HCT116 (cell line): ENCODE results near the gene NR6A1.

Experiments used
- CEBPB ChIP-seq: IDR thresholded peaks from 2 replicates; pipeline ENCODE4 v1.6.1; 2012; ENCODE audit warnings: low read depth
- EGR1 ChIP-seq: IDR thresholded peaks from 2 replicates; pipeline ENCODE4 v1.6.1; 2012; ENCODE audit warnings: low read depth
- ELF1 ChIP-seq: IDR thresholded peaks from 2 replicates; pipeline ENCODE4 v1.6.1; 2012; ENCODE audit warnings: low read depth, borderline replicate concordance
- JUND ChIP-seq: IDR thresholded peaks from 2 replicates; pipeline ENCODE4 v1.6.1; 2012
- POLR2AphosphoS5 ChIP-seq: IDR thresholded peaks from 2 replicates; pipeline ENCODE4 v1.6.1; 2011; ENCODE audit warnings: mild to moderate bottlenecking, low read depth, low read length, moderate library complexity
- RAD21 ChIP-seq: IDR thresholded peaks from 2 replicates; pipeline ENCODE4 v1.6.1; 2012; ENCODE audit warnings: low read depth, mild to moderate bottlenecking
- SIN3A ChIP-seq: IDR thresholded peaks from 2 replicates; pipeline ENCODE4 v1.6.1; 2012; ENCODE audit warnings: low read depth
- SP1 ChIP-seq: IDR thresholded peaks from 2 replicates; pipeline ENCODE4 v1.6.1; 2012; ENCODE audit warnings: low read depth
- YY1 ChIP-seq: IDR thresholded peaks from 2 replicates; pipeline ENCODE4 v1.6.1; 2011; ENCODE audit warnings: low read length, low read depth, moderate library complexity, mild to moderate bottlenecking; ENCODE audit not compliant: insufficient replicate concordance; ENCODE audit errors: extremely low read depth
- ZNF274 ChIP-seq: fragments of 200-500 bp; sonication (Bioruptor generic); IDR thresholded peaks from 2 replicates; pipeline ENCODE4 v1.6.1; 2014; ENCODE audit warnings: mild to moderate bottlenecking, low read depth, low read length, inconsistent platforms
- TF ChIP-seq, protein P1 (sequence below), 3 experiments: fragments of 200-600 bp in 1 of 3; sonication (generic) in 1 of 3; IDR thresholded peaks in 2 of 3; conservative IDR thresholded peaks in 1 of 3; 2 replicates each; pipeline ENCODE4 v1.5.1; 2012 to 2017; ENCODE audit warnings: low read depth in 2 of 3, low read length in 2 of 3, antibody characterized with exemption in 1 of 3, borderline replicate concordance in 1 of 3, control low read depth in 1 of 3, mild to moderate bottlenecking in 1 of 3, mixed read lengths in 1 of 3, mixed run types in 1 of 3, moderate library complexity in 1 of 3; ENCODE audit not compliant: insufficient read depth in 1 of 3
- TF ChIP-seq, protein P2 (sequence below): IDR thresholded peaks from 2 replicates; pipeline ENCODE4 v1.6.1; 2012

DNA sequence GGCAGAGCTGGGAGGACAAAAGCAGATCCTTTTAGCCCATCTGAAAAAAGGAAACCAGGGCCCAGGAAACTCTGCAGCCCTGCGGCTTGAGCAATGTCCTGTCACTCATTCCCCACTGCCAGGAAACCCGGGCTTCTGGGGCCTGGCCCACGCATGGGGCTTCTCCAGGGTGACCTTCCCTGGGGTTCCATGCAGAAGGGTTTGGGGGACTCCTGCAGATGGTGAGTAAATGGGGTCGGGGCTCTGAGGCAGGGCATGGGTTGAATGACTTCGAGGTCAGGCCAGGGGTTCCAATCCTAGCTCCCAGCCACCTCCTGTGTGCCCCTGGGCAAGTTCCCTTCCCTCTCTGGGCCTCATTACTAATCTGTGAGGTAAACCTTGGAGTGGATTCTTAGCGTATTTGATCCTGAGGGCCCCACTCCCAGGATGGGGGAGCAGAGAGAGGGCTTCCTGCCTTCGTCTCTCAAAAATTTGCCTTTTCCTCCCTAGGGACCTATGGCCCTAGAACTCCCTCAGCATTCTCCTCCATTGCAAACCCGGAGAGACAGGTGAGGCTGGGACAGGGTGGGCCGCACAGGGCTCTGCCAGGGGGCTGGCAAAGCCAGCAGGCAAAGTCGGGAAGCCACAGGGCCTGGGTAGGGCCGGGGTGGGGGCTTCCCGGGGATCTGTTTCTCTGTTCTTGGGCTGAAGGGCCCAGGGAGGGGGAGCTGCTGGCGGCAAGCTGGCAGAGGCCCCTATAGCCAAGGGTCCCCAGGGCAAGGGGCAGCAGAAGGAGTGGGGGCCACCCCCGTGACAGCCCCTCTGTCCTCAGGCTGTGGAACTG is 295.0 kb downstream of the NR6A1 start:
- TF ChIP-seq, protein P1, sequence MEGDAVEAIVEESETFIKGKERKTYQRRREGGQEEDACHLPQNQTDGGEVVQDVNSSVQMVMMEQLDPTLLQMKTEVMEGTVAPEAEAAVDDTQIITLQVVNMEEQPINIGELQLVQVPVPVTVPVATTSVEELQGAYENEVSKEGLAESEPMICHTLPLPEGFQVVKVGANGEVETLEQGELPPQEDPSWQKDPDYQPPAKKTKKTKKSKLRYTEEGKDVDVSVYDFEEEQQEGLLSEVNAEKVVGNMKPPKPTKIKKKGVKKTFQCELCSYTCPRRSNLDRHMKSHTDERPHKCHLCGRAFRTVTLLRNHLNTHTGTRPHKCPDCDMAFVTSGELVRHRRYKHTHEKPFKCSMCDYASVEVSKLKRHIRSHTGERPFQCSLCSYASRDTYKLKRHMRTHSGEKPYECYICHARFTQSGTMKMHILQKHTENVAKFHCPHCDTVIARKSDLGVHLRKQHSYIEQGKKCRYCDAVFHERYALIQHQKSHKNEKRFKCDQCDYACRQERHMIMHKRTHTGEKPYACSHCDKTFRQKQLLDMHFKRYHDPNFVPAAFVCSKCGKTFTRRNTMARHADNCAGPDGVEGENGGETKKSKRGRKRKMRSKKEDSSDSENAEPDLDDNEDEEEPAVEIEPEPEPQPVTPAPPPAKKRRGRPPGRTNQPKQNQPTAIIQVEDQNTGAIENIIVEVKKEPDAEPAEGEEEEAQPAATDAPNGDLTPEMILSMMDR (IDR thresholded peaks at IDR 0.05 in 2 of 3, conservative IDR thresholded peaks at IDR 0.05 in 1 of 3; ENCODE audit: borderline replicate concordance in 1 of 3, insufficient read depth in 1 of 3, low read depth in 2 of 3, low read length in 2 of 3), result no peak
- no peak for TF ChIP-seq JUND
- no peak for TF ChIP-seq SIN3A
- TF ChIP-seq SP1, result no peak
- TF ChIP-seq RAD21, result no peak
- no peak for TF ChIP-seq POLR2AphosphoS5
- TF ChIP-seq YY1, result no peak
- TF ChIP-seq EGR1, result no peak
- no peak for TF ChIP-seq CEBPB
- TF ChIP-seq, protein P2, sequence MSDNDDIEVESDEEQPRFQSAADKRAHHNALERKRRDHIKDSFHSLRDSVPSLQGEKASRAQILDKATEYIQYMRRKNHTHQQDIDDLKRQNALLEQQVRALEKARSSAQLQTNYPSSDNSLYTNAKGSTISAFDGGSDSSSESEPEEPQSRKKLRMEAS, result no peak
- TF ChIP-seq ELF1, result no peak
- no peak for TF ChIP-seq ZNF274
